ENCODE results near the gene PRPF38B.
"Not testable (repeated sequence)": the region's sequence is repeated elsewhere in the genome, so short reads cannot be mapped to it uniquely, and the experiment has no call there.

The PRPF38B gene

DNA sequence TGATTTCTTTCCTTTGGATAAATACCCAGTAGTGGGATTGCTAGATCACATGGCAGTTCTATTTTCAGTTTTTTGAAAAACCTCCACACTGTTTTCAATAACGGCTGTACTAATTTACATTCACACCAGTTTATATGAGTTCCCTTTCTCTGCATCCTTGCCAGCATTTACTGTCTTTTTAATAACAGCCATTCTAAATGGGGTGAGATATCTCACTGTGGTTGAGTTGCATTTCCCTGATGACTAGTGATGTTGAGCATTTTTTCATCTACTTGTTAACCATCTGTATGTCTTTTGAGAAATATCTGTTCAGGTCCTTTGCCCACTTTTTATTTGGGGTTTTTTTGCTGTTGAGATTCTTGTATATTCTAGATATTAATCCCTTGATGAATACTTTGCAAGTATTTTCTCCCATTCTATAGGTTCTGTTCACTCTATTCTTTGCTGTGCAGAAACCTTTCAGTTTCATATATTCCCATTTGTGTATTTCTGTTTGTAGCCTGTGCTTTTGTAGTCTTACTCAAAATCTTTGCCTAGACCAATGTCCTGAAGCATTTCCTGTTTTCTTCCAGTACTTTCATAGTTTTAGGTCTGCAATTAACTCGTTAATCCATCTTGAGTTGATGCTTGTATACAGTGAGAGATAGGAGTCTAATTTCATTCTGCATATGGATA, 38.5 kb upstream of the PRPF38B start:
- H3K27me3 ChIP-seq (ENCODE audit: insufficient read depth, insufficient read length) = no peaks in the 10 kb centered on the region
- no peak for TF ChIP-seq SUZ12 (IDR thresholded peaks at IDR 0.05; ENCODE audit: extremely low read depth, insufficient read depth, insufficient read length)
- TF ChIP-seq ZNF274 (IDR thresholded peaks at IDR 0.05; ENCODE audit: low read depth, low read length) = no peak
- no peak for TF ChIP-seq YY1 (IDR thresholded peaks at IDR 0.05; ENCODE audit: insufficient read depth, insufficient read length)
- peaks cover 40% of the 10 kb centered on the region for H3K36me3 ChIP-seq (ENCODE audit: insufficient read depth, insufficient read length, low read length)
- H3K4me3 ChIP-seq (ENCODE audit: insufficient read length, low read depth) = no peak overlapping the region
- H3K9me3 ChIP-seq (ENCODE audit: insufficient read depth, low read length) = no peaks in the 10 kb centered on the region
- H3K4me1 ChIP-seq (ENCODE audit: insufficient read depth, insufficient read length) = no peaks in the 10 kb centered on the region
- DNase-seq (ENCODE audit: low read depth, low spot score) = no peak
- H3K9ac ChIP-seq (ENCODE audit: insufficient read length, low read depth) = no peak overlapping the region

GRCh38 chr1:108657356-108658080, 34.6 kb upstream of the PRPF38B start:
- peaks cover 4% of the 10 kb centered on the region for H3K27me3 ChIP-seq (ENCODE audit: insufficient read depth, insufficient read length)

DNA sequence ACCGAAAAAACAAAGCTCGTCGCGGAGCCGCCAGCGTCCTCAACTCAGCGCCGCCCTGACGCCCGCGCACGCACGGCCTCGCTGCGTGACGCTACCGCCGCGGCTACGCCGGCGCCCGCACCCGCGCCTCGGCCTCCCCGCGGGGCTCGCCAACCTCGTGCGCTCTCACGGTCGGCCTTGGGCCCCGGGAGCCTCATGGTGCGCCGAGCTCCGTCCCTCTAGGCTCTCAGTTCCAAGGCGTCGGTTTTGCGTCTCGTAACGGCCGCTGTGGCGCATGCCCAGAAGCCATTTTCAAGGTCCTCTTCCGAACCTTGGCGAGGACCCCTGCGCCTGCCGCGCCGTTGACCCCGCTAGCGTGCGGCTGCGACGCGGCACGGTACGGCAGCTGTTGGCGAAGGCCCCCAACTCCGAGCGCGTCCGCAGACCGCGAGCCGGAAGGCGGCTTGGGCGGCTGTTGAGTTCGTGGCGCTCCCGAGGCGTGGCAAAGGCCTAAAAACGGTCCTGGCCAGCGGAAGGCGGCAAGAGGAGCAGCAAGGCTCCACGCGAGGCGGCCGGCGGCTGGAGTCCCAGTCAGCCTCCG, 31.0 kb upstream of the PRPF38B start, which contains the start of gene HENMT1:
TSS of gene HENMT1 (minus strand) at position 64 of the 580 bp plus-strand sequence. CDS start 1,209 bp downstream, outside the sequence.
- no peaks in the 10 kb centered on the region for H3K9me3 ChIP-seq (ENCODE audit: insufficient read depth, low read length)
- DNase-seq (ENCODE audit: low read depth, low spot score) = peak; percentile 58
- peaks cover 11% of the 10 kb centered on the region for H3K36me3 ChIP-seq (ENCODE audit: insufficient read depth, insufficient read length, low read length)
- TF ChIP-seq ZNF274 (IDR thresholded peaks at IDR 0.05; ENCODE audit: low read depth, low read length) (no peak), SUZ12 (IDR thresholded peaks at IDR 0.05; ENCODE audit: extremely low read depth, insufficient read depth, insufficient read length) (no peak), YY1 (IDR thresholded peaks at IDR 0.05; ENCODE audit: insufficient read depth, insufficient read length) (no peak)
- peak within 1 kb of the TSS; percentile 80 for H3K4me3 ChIP-seq (ENCODE audit: insufficient read length, low read depth)
- no peaks in the 10 kb centered on the region for H3K4me1 ChIP-seq (ENCODE audit: insufficient read depth, insufficient read length)
- peak within 1 kb of the TSS; percentile 96 for H3K9ac ChIP-seq (ENCODE audit: insufficient read length, low read depth)
- peaks cover 4% of the 10 kb centered on the region for H3K27me3 ChIP-seq (ENCODE audit: insufficient read depth, insufficient read length)

More at GRCh38 chr1:108657356-108658080, 34.6 kb upstream of the PRPF38B start:
- peaks cover 20% of the 10 kb centered on the region for H3K36me3 ChIP-seq (ENCODE audit: insufficient read depth, insufficient read length, low read length)
- no peaks in the 10 kb centered on the region for H3K9me3 ChIP-seq (ENCODE audit: insufficient read depth, low read length)
- TF ChIP-seq ZNF274 (IDR thresholded peaks at IDR 0.05; ENCODE audit: low read depth, low read length) (no peak), YY1 (IDR thresholded peaks at IDR 0.05; ENCODE audit: insufficient read depth, insufficient read length) (no peak), SUZ12 (IDR thresholded peaks at IDR 0.05; ENCODE audit: extremely low read depth, insufficient read depth, insufficient read length) (no peak)
- H3K9ac ChIP-seq (ENCODE audit: insufficient read length, low read depth) = no peak overlapping the region
- DNase-seq (ENCODE audit: low read depth, low spot score) = no peak
- no peak overlapping the region for H3K4me3 ChIP-seq (ENCODE audit: insufficient read length, low read depth)
- H3K4me1 ChIP-seq (ENCODE audit: insufficient read depth, insufficient read length) = no peaks in the 10 kb centered on the region

GRCh38 chr1:108663074-108663473, 29.0 kb upstream of the PRPF38B start:
- Histone ChIP-seq H3K27me3 (ENCODE audit: insufficient read depth, insufficient read length) (peaks cover 4% of the 10 kb centered on the region), H3K9ac (ENCODE audit: insufficient read length, low read depth) (no peak overlapping the region), H3K4me1 (ENCODE audit: insufficient read depth, insufficient read length) (no peaks in the 10 kb centered on the region), H3K36me3 (ENCODE audit: insufficient read depth, insufficient read length, low read length) (peaks cover 4% of the 10 kb centered on the region), H3K4me3 (ENCODE audit: insufficient read length, low read depth) (no peak overlapping the region), H3K9me3 (ENCODE audit: insufficient read depth, low read length) (no peaks in the 10 kb centered on the region)
- no peak for TF ChIP-seq SUZ12 (IDR thresholded peaks at IDR 0.05; ENCODE audit: extremely low read depth, insufficient read depth, insufficient read length)
- no peak for TF ChIP-seq YY1 (IDR thresholded peaks at IDR 0.05; ENCODE audit: insufficient read depth, insufficient read length)
- TF ChIP-seq ZNF274 (IDR thresholded peaks at IDR 0.05; ENCODE audit: low read depth, low read length) = no peak
- DNase-seq (ENCODE audit: low read depth, low spot score) = no peak

DNA sequence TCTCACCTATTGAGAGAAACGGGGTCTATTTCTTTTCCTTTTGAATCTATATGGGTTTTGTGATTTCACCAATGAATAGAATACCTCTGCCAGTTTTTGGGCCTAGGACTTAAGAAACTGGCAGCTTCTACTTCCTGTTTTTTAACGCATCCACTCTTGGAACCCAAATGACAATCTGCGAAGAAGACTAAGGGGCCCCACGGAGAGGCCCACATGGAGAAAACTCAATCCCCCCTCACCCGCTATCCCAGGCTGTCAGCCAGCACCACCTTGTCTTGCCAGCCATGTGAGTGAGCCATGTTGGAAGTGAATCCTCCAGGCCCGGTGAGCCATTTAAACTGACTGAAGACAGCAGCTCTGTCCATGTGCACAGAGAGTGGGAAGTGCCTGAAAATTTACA, 27.6 kb upstream of the PRPF38B start:
- Histone ChIP-seq H3K27me3 (ENCODE audit: insufficient read depth, insufficient read length) (peaks cover 4% of the 10 kb centered on the region), H3K36me3 (ENCODE audit: insufficient read depth, insufficient read length, low read length) (peaks cover 4% of the 10 kb centered on the region), H3K9me3 (ENCODE audit: insufficient read depth, low read length) (no peaks in the 10 kb centered on the region), H3K4me3 (ENCODE audit: insufficient read length, low read depth) (no peak overlapping the region), H3K4me1 (ENCODE audit: insufficient read depth, insufficient read length) (no peaks in the 10 kb centered on the region), H3K9ac (ENCODE audit: insufficient read length, low read depth) (no peak overlapping the region)
- TF ChIP-seq SUZ12 (IDR thresholded peaks at IDR 0.05; ENCODE audit: extremely low read depth, insufficient read depth, insufficient read length) (no peak), YY1 (IDR thresholded peaks at IDR 0.05; ENCODE audit: insufficient read depth, insufficient read length) (no peak), ZNF274 (IDR thresholded peaks at IDR 0.05; ENCODE audit: low read depth, low read length) (no peak)
- no peak for DNase-seq (ENCODE audit: low read depth, low spot score)

- no peak for TF ChIP-seq YY1 (IDR thresholded peaks at IDR 0.05; ENCODE audit: insufficient read depth, insufficient read length)
- TF ChIP-seq ZNF274 (IDR thresholded peaks at IDR 0.05; ENCODE audit: low read depth, low read length) = no peak
- TF ChIP-seq SUZ12 (IDR thresholded peaks at IDR 0.05; ENCODE audit: extremely low read depth, insufficient read depth, insufficient read length) = no peak
- H3K4me1 ChIP-seq (ENCODE audit: insufficient read depth, insufficient read length) = no peaks in the 10 kb centered on the region
- no peaks in the 10 kb centered on the region for H3K9me3 ChIP-seq (ENCODE audit: insufficient read depth, low read length)
- no peak overlapping the region for H3K9ac ChIP-seq (ENCODE audit: insufficient read length, low read depth)
- H3K36me3 ChIP-seq (ENCODE audit: insufficient read depth, insufficient read length, low read length) = peaks cover 4% of the 10 kb centered on the region
- no peak for DNase-seq (ENCODE audit: low read depth, low spot score)
- peaks cover 4% of the 10 kb centered on the region for H3K27me3 ChIP-seq (ENCODE audit: insufficient read depth, insufficient read length)
- H3K4me3 ChIP-seq (ENCODE audit: insufficient read length, low read depth) = no peak overlapping the region
These were observed 27.0 kb upstream of the PRPF38B start for GRCh38 chr1:108665067-108665466.

- H3K27me3 ChIP-seq (ENCODE audit: insufficient read depth, insufficient read length) = peaks cover 4% of the 10 kb centered on the region
- no peak for DNase-seq (ENCODE audit: low read depth, low spot score)
- H3K9ac ChIP-seq (ENCODE audit: insufficient read length, low read depth) = no peak overlapping the region
- no peaks in the 10 kb centered on the region for H3K4me1 ChIP-seq (ENCODE audit: insufficient read depth, insufficient read length)
- peaks cover 4% of the 10 kb centered on the region for H3K36me3 ChIP-seq (ENCODE audit: insufficient read depth, insufficient read length, low read length)
- H3K4me3 ChIP-seq (ENCODE audit: insufficient read length, low read depth) = no peak overlapping the region
- TF ChIP-seq SUZ12 (IDR thresholded peaks at IDR 0.05; ENCODE audit: extremely low read depth, insufficient read depth, insufficient read length) (no peak), ZNF274 (IDR thresholded peaks at IDR 0.05; ENCODE audit: low read depth, low read length) (no peak), YY1 (IDR thresholded peaks at IDR 0.05; ENCODE audit: insufficient read depth, insufficient read length) (no peak)
- no peaks in the 10 kb centered on the region for H3K9me3 ChIP-seq (ENCODE audit: insufficient read depth, low read length)
These were observed 26.3 kb upstream of the PRPF38B start for GRCh38 chr1:108665771-108666170.

DNA sequence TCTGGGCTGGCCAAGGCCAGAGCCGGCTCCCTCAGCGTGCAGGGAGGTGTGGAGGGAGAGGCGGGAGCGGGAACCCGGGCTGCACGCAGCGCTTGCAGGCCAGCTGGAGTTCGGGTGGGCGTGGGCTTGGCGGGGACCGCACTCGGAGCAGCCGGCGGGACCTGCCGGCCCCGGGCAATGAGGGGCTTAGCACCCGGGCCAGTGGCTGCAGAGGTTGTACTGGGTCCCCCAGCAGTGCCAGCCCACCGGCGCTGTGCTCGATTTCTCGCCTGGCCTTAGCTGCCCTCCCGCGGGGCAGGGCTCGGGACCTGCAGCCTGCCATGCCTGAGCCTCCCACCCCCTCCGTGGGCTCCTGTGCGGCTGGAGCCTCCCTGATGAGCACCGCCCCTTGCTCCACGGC, 24.7 kb upstream of the PRPF38B start:
- H3K4me3 ChIP-seq (ENCODE audit: insufficient read length, low read depth); H3K4me1 ChIP-seq (ENCODE audit: insufficient read depth, insufficient read length); DNase-seq (ENCODE audit: low read depth, low spot score); H3K27me3 ChIP-seq (ENCODE audit: insufficient read depth, insufficient read length); H3K9me3 ChIP-seq (ENCODE audit: insufficient read depth, low read length); H3K9ac ChIP-seq (ENCODE audit: insufficient read length, low read depth); H3K36me3 ChIP-seq (ENCODE audit: insufficient read depth, insufficient read length, low read length): not testable (repeated sequence)
